Ovary (tissue), 9 donors: ENCODE data around the gene ITPKC. TPM values are rescaled to one million over a fixed set of nuclear protein-coding genes. Genes with fewer than 3 reads are reported as not detected.

Experiments used
- DNase-seq, 5 donors: peaks; one replicate each; pipeline ENCODE4 v3.0.0-alpha.2; 2019 to 2020
- H3K27ac ChIP-seq, 2 donors: fragments of 200-600 bp; one replicate each; pipeline versions ENCODE4 v1.5.1 to v1.8.0; 2019 to 2022
- H3K27me3 ChIP-seq: fragments of 200-600 bp; one replicate; pipeline ENCODE4 v1.8.0; 2022
- H3K36me3 ChIP-seq: fragments of 200-600 bp; sonication (generic); one replicate; pipeline ENCODE4 v1.5.1; 2019
- H3K4me1 ChIP-seq: one replicate; pipeline ENCODE4 v1.8.1; 2013; ENCODE audit warnings: mild to moderate bottlenecking, moderate library complexity; ENCODE audit not compliant: insufficient read depth
- H3K4me3 ChIP-seq: fragments of 200-600 bp; sonication (generic); one replicate; pipeline ENCODE4 v1.5.1; 2017
- H3K9me3 ChIP-seq, 2 donors: fragments of 200-600 bp in 1 of 2; sonication (generic) in 1 of 2; one replicate each; pipeline versions ENCODE4 v1.5.1 to v1.8.1; 2013 to 2019; ENCODE audit warnings: mild to moderate bottlenecking in 1 of 2, moderate library complexity in 1 of 2
- CTCF ChIP-seq, 3 donors: fragments of 450-650 bp in 2 of 3; fragments of 200-600 bp in 1 of 3; IDR thresholded peaks; one replicate each; pipeline versions ENCODE4 v1.5.1 to v1.8.0; 2016 to 2022; ENCODE audit warnings: antibody characterized with exemption in 3 of 3, mild to moderate bottlenecking in 1 of 3
- EP300 ChIP-seq: sonication (generic); formaldehyde crosslinking; IDR thresholded peaks from one replicate; pipeline ENCODE4 v1.6.1; 2017; ENCODE audit warnings: antibody characterized with exemption
- POLR2A ChIP-seq: fragments of 450-650 bp; IDR thresholded peaks from one replicate; pipeline ENCODE4 v1.6.1; 2017; ENCODE audit warnings: antibody characterized with exemption, mild to moderate bottlenecking, moderate library complexity
- WGBS, 3 donors: extraction: QIAGEN DNeasy Blood & Tissue Kit in 1 of 3; methylation state at CpG; one replicate each; pipeline versions ENCODE4 v1.1.5 to v1.1.7; 2013 to 2017; 5-methylcytosine and 5-hydroxymethylcytosine counted together
- intact Hi-C, 4 donors: fragments of 100-400 bp; cut with DNase I; formaldehyde crosslinking; loops; one replicate each; pipeline versions ENCODE4 v1.11.0 to v1.15.1; 2022 to 2023
- polyA plus RNA-seq, 2 donors: library from polyadenylated mRNA; stranded (reverse); fragments of 200-250 nt in 1 of 2; fragments of 350-450 nt in 1 of 2; fragmentation: Illumina TruSeq in 1 of 2; extraction: RNeasy Lipid Tissue Mini Kit (QIAGEN cat#74804) in 1 of 2; gene quantifications; one replicate each; pipeline ENCODE4 v1.2.3, GENCODE V29; 2013 to 2014
- total RNA-seq, 7 donors: library from RNA; depleted of rRNA in 2 of 7; stranded (reverse); fragments of >200 nt in 2 of 7; fragmentation: NEBNext Ultra II Directional in 3 of 7; extraction: Animal tissue kit (Norgen Biotek cat#: 25700) in 3 of 7; gene quantifications; one replicate each; pipeline versions ENCODE4 v1.1.0 to v1.2.4, GENCODE V29; 2016 to 2023
- donor health status: DM: no; HTN: no; CAD: no; lungs with moderate emphysema.
- donor health status: DM: no; HTN: no; CAD: no.
- donor health status: Bipolar disorder and iron deficiency.
- donor health status: DM: yes; HTN: yes; CAD: no.
- donor health status: DM: no; HTN: no; CAD: no.
- donor health status: DM: yes; HTN: yes; CAD: no.

Gene ITPKC
- total and polyA plus RNA-seq, 9 donors = 6.5 to 117 (median 19.1) TPM

GRCh38 chr19:40705950-40706619 is 10.8 kb upstream of the ITPKC start:
- H3K4me3 ChIP-seq = no peak overlapping the region
- no peaks in the 10 kb centered on the region for H3K36me3 ChIP-seq
- 73 to 80% (median 76%) methylated on average over 7 of the region's 7 CpGs for WGBS, 3 donors
- TF ChIP-seq CTCF (IDR thresholded peaks at IDR 0.05) = no peak
- no peak for TF ChIP-seq EP300
- no peak for TF ChIP-seq POLR2A
- H3K27me3 ChIP-seq = no peaks in the 10 kb centered on the region
- no peak overlapping the region for H3K27ac ChIP-seq
- no peak for DNase-seq
- no peaks in the 10 kb centered on the region for H3K4me1 ChIP-seq
- H3K9me3 ChIP-seq = no peaks in the 10 kb centered on the region
- intact Hi-C loops = no loop called here

GRCh38 chr19:40707615-40708014 is 9.3 kb upstream of the ITPKC start:
- TF ChIP-seq CTCF (IDR thresholded peaks at IDR 0.05) (no peak), EP300 (no peak), POLR2A (no peak)
- H3K36me3 ChIP-seq = no peaks in the 10 kb centered on the region
- WGBS, 3 donors = 95 to 99% (median 96%) methylated on average over 7 of the region's 7 CpGs

GRCh38 chr19:40709817-40710216 is 7.1 kb upstream of the ITPKC start:
- Histone ChIP-seq H3K4me1 (peaks cover 3% of the 10 kb centered on the region), H3K27me3 (no peaks in the 10 kb centered on the region), H3K9me3 (no peaks in the 10 kb centered on the region), H3K27ac (no peak overlapping the region), H3K36me3 (no peaks in the 10 kb centered on the region), H3K4me3 (no peak overlapping the region)
- intact Hi-C loops = loop anchor here in 2 of 4 donors (10.0 kb wide), 1 partner anchor 95 kb away; no protein-coding TSS in a partner anchor
- TF ChIP-seq EP300 (no peak), POLR2A (no peak)
- DNase-seq = no peak
- WGBS, 3 donors = 88 to 94% (median 92%) methylated on average over 5 of the region's 5 CpGs

More at GRCh38 chr19:40707615-40708014, 9.3 kb upstream of the ITPKC start:
- Histone ChIP-seq H3K4me3 (no peak overlapping the region), H3K9me3 (no peaks in the 10 kb centered on the region), H3K4me1 (no peaks in the 10 kb centered on the region), H3K27me3 (no peaks in the 10 kb centered on the region), H3K27ac (no peak overlapping the region)
- intact Hi-C loops = no loop called here
- no peak for DNase-seq

- peak overlapping the region; percentile 95 to 96 for H3K27ac ChIP-seq
- TF ChIP-seq EP300 (no peak), POLR2A (no peak), CTCF (IDR thresholded peaks at IDR 0.05) (no peak)
- H3K27me3 ChIP-seq = no peaks in the 10 kb centered on the region
- H3K9me3 ChIP-seq = no peaks in the 10 kb centered on the region
- intact Hi-C loops = loop anchor here in 2 of 4 donors (10.0 kb wide), 1 partner anchor 91 kb away; no protein-coding TSS in a partner anchor
- no peaks in the 10 kb centered on the region for H3K36me3 ChIP-seq
- peaks cover 3% of the 10 kb centered on the region for H3K4me1 ChIP-seq
- no peak overlapping the region for H3K4me3 ChIP-seq
- WGBS, 3 donors = 80 to 86% (median 85%) methylated on average over 11 of the region's 11 CpGs
- DNase-seq = peak in 1 of 5 donors; percentile 44
Measured at GRCh38 chr19:40713939-40714338, 3.0 kb upstream of the ITPKC start.
